K562 (cell line): ENCODE data around the gene EVC. TPM values are rescaled to one million over a fixed set of nuclear protein-coding genes. Genes with fewer than 3 reads are reported as not detected.

Experiments
- ATAC-seq: fragments of 200-7000 bp; cut with Tn5 transposase; 3 replicates; pipeline ENCODE4 v1.9.1; 2020; ENCODE audit warnings: moderate library complexity
- BruUV-seq: library from RNA; stranded (reverse); fragments of 400-500 nt; replicated peaks from 2 replicates; lab custom pipeline; 2021; lab: Mats Ljungman, UMichigan
- CTCF ChIA-PET: fragments of 300-600 bp; formaldehyde crosslinking; extraction: SDS; loops from one replicate; lab custom pipeline; 2021; ENCODE audit warnings: low intra/inter-chr PET ratio; lab: Yijun Ruan, JAX
- POLR2A ChIA-PET: fragments of 300-600, 350-650 bp; sonication (Branson Sonifier 250); formaldehyde crosslinking; extraction: SDS; loops from one replicate; lab custom pipeline; 2021; ENCODE audit warnings: antibody characterized with exemption, inconsistent platforms; lab: Yijun Ruan, JAX
- DNase-seq, 4 experiments: peaks; one replicate each; pipeline versions ENCODE4 v3.0.0 to v3.0.0-alpha.2; 2011 to 2018; ENCODE audit warnings: low spot score in 3 of 4, mixed read lengths in 3 of 4; ENCODE audit errors: extremely low read depth in 1 of 4
- FAIRE-seq: peaks from 2 replicates; lab custom pipeline; 2011; peaks lifted over from hg19 to GRCh38; lab: Jason Lieb, UNC
- H2AFZ ChIP-seq: 2 replicates; pipeline ENCODE4 v1.6.0; 2011; ENCODE audit warnings: low read depth, low read length, control low read depth, inconsistent platforms
- H3K27ac ChIP-seq: fragments of 200-600 bp; 3 replicates; pipeline ENCODE4 v1.8.0; 2011; ENCODE audit warnings: low read depth, mild to moderate bottlenecking, control low read depth, inconsistent platforms, low read length, moderate library complexity, mixed read lengths; ENCODE audit errors: extremely low read depth
- H3K27me3 ChIP-seq, 2 experiments: fragments of 300-600 bp in 1 of 2; 2 replicates in 1 of 2; 3 replicates in 1 of 2; pipeline versions ENCODE4 v1.6.0 to v1.8.0; 2011; ENCODE audit warnings: inconsistent platforms in 2 of 2, low read length in 2 of 2, mild to moderate bottlenecking in 1 of 2, mixed read lengths in 1 of 2, moderate library complexity in 1 of 2; ENCODE audit not compliant: control insufficient read depth in 2 of 2, insufficient read depth in 2 of 2
- H3K36me3 ChIP-seq: fragments of 300-600 bp; 3 replicates; pipeline ENCODE4 v1.8.0; 2011; ENCODE audit warnings: mild to moderate bottlenecking, low read length, inconsistent platforms; ENCODE audit not compliant: control insufficient read depth, insufficient read depth
- H3K4me1 ChIP-seq, 2 experiments: fragments of 200-600 bp in 1 of 2; replicated peaks in 1 of 2; 2 replicates in 1 of 2; 3 replicates in 1 of 2; pipeline versions ENCODE4 v1.5.1 to v1.8.0; 2011; ENCODE audit warnings: inconsistent platforms in 2 of 2, low read length in 2 of 2, mild to moderate bottlenecking in 1 of 2, mixed read lengths in 1 of 2, moderate library complexity in 1 of 2; ENCODE audit not compliant: control insufficient read depth in 2 of 2, insufficient read depth in 2 of 2
- H3K4me2 ChIP-seq: 2 replicates; pipeline ENCODE4 v1.6.1; 2011; ENCODE audit warnings: low read length, control low read depth, inconsistent platforms, mixed read lengths; ENCODE audit not compliant: insufficient read depth
- H3K4me3 ChIP-seq: fragments of 200-600 bp; sonication (generic), shearing (Covaris generic); 2 replicates; pipeline ENCODE4 v1.5.1; 2016; ENCODE audit warnings: control low read depth, inconsistent platforms
- H3K79me2 ChIP-seq: fragments of 200-600 bp; 3 replicates; pipeline ENCODE4 v1.8.0; 2011; ENCODE audit warnings: low read length, inconsistent platforms; ENCODE audit not compliant: control insufficient read depth, insufficient read depth
- H3K9ac ChIP-seq, 2 experiments: 2 replicates each; pipeline versions ENCODE4 v1.6.0 to v1.6.1; 2011; ENCODE audit warnings: low read depth in 2 of 2, low read length in 2 of 2, control low read depth in 1 of 2, inconsistent platforms in 1 of 2, mild to moderate bottlenecking in 1 of 2, mixed read lengths in 1 of 2; ENCODE audit not compliant: insufficient read depth in 1 of 2
- H3K9me1 ChIP-seq: one replicate; pipeline ENCODE4 v1.6.0; 2011; ENCODE audit warnings: inconsistent platforms, mild to moderate bottlenecking, low read length, moderate library complexity; ENCODE audit not compliant: control insufficient read depth, insufficient read depth
- H3K9me3 ChIP-seq: replicated peaks from 2 replicates; pipeline ENCODE4 v1.5.1; 2011; ENCODE audit warnings: low read depth, low read length, inconsistent platforms; ENCODE audit not compliant: control insufficient read depth, insufficient read depth
- H4K20me1 ChIP-seq: replicated peaks from 2 replicates; pipeline ENCODE4 v1.6.1; 2011; ENCODE audit warnings: low read length, inconsistent platforms, mixed read lengths; ENCODE audit not compliant: control insufficient read depth, insufficient read depth
- ELF2 ChIP-seq: fragments of 250-450 bp; sonication (Bioruptor Pico); IDR thresholded peaks from 2 replicates; pipeline ENCODE4 v1.5.0; 2021; ENCODE audit warnings: mild to moderate bottlenecking
- HOXB6 ChIP-seq: fragments of 250-450 bp; sonication (Bioruptor Pico); IDR thresholded peaks from 2 replicates; pipeline ENCODE4 v1.5.1; 2022; ENCODE audit warnings: mild to moderate bottlenecking, borderline replicate concordance
- JUN ChIP-seq, 2 experiments: sonication (generic) in 1 of 2; formaldehyde crosslinking in 1 of 2; IDR thresholded peaks; 2 replicates each; pipeline versions ENCODE4 v1.6.1 to v1.8.0; 2012 to 2022; ENCODE audit warnings: borderline replicate concordance in 2 of 2, mild to moderate bottlenecking in 2 of 2, improper control_type of control experiment in 1 of 2, low read depth in 1 of 2, low read length in 1 of 2, missing genetic modification reagents in 1 of 2
- MLX ChIP-seq, 2 experiments: fragments of 450-650 bp in 1 of 2; sonication (generic) in 1 of 2; formaldehyde crosslinking; conservative IDR thresholded peaks; 2 replicates each; pipeline versions ENCODE4 v1.4.0 to v1.8.1; 2020 to 2022; ENCODE audit warnings: mild to moderate bottlenecking in 1 of 2, missing genetic modification reagents in 1 of 2
- NFIC ChIP-seq: fragments of 450-650 bp; IDR thresholded peaks from 2 replicates; pipeline ENCODE4 v1.6.1; 2017; ENCODE audit warnings: mild to moderate bottlenecking, inconsistent platforms
- NFIX ChIP-seq: fragments of 250-450 bp; sonication (Bioruptor Pico); IDR thresholded peaks from 2 replicates; pipeline ENCODE4 v1.4.0; 2020; ENCODE audit warnings: low read depth, mild to moderate bottlenecking, moderate library complexity
- NONO ChIP-seq, 2 experiments: fragments of 200-400 bp in 1 of 2; fragments of 450-650 bp in 1 of 2; formaldehyde crosslinking in 1 of 2; IDR thresholded peaks; 2 replicates each; pipeline ENCODE4 v1.6.1; 2017; ENCODE audit warnings: low read depth in 2 of 2, mild to moderate bottlenecking in 2 of 2, moderate library complexity in 2 of 2, low read length in 1 of 2
- NRF1 ChIP-seq, 2 experiments: fragments of 450-650 bp; IDR thresholded peaks in 1 of 2; conservative IDR thresholded peaks in 1 of 2; 2 replicates each; pipeline ENCODE4 v1.6.1; 2014; ENCODE audit warnings: mild to moderate bottlenecking in 2 of 2
- POU5F1 ChIP-seq: fragments of 150-350 bp; IDR thresholded peaks from 2 replicates; pipeline ENCODE4 v1.6.1; 2014; ENCODE audit warnings: borderline replicate concordance, low read length, low read depth, mild to moderate bottlenecking; ENCODE audit not compliant: partially characterized antibody
- SP1 ChIP-seq: sonication (generic); formaldehyde crosslinking; IDR thresholded peaks from 2 replicates; pipeline ENCODE4 v1.8.1; 2022; ENCODE audit warnings: mild to moderate bottlenecking, missing genetic modification reagents
- TSHZ1 ChIP-seq: fragments of 250-450 bp; sonication (Bioruptor Pico); IDR thresholded peaks from 2 replicates; pipeline ENCODE4 v1.4.0; 2020; ENCODE audit warnings: mild to moderate bottlenecking, moderate library complexity
- USF2 ChIP-seq: sonication (generic); formaldehyde crosslinking; IDR thresholded peaks from 2 replicates; pipeline ENCODE4 v1.5.0; 2020; ENCODE audit warnings: missing genetic modification reagents
- ZNF707 ChIP-seq: fragments of 250-450 bp; sonication (Bioruptor Pico); conservative IDR thresholded peaks from 2 replicates; pipeline ENCODE4 v1.8.0; 2022; ENCODE audit warnings: inconsistent platforms, mild to moderate bottlenecking, moderate library complexity
- WGBS: fragments of 100-300 bp; shearing (Covaris generic); methylation state at CpG from one replicate; pipeline ENCODE4 v1.1.6; 2016; ENCODE audit warnings: low coverage, mixed read lengths; ENCODE audit not compliant: insufficient coverage; ENCODE audit errors: missing lambda C conversion rate; 5-methylcytosine and 5-hydroxymethylcytosine counted together
- in situ Hi-C: fragments of 300-500 bp; cut with MboI; formaldehyde crosslinking; loops from 4 replicates; pipeline ENCODE4 v1.15.0; 2018; ENCODE audit warnings: inconsistent platforms, mixed read lengths
- intact Hi-C: fragments of 100-400 bp; cut with micrococcal nuclease; formaldehyde crosslinking; loops from 2 replicates; pipeline ENCODE4 v1.14.2; 2022
- polyA plus RNA-seq, 8 experiments: library from polyadenylated mRNA; depleted of rRNA in 4 of 8; stranded (reverse) in 5 of 8; unstranded in 3 of 8; fragments of >200 nt; fragmentation: Nextera tagmentation in 2 of 8; fragmentation: Illumina TruSeq in 1 of 8; extraction: Ambion mirVana in 2 of 8; extraction: Trizol in 1 of 8; gene quantifications; 2 replicates each; pipeline versions ENCODE4 v1.2.1 to v1.2.3, GENCODE V29; 2011 to 2014; ENCODE audit warnings: inconsistent platforms in 1 of 8, missing spikeins in 1 of 8
- total RNA-seq, 7 experiments: library from RNA; depleted of rRNA in 6 of 7; stranded (reverse); fragments of >200 nt in 6 of 7; fragmentation: Illumina TruSeq in 2 of 7; extraction: Trizol in 2 of 7; gene quantifications; 2 replicates each; pipeline versions ENCODE4 v1.2.1 to v1.2.3, GENCODE V29; 2011 to 2021; ENCODE audit warnings: low replicate concordance in 1 of 7

EVC gene
- total and polyA plus RNA-seq, 9 of the 15 experiments (the other 6 are each of a cell fraction or from before 2014, with no cell fraction given): 0.03 to 3.2 (median 1.1) TPM

- DNase-seq: no peak
- intact Hi-C loops (no loop called here), in situ Hi-C loops (no loop called here)
- H4K20me1 ChIP-seq: no peaks in the 10 kb centered on the region
- CTCF ChIA-PET: no interaction called here
- H3K27ac ChIP-seq: no peak overlapping the region
- H3K9ac ChIP-seq: no peak overlapping the region
- H2AFZ ChIP-seq: no peak overlapping the region
- TF ChIP-seq SP1 (CRISPR knock-in tag): no peak
- peak; percentile 46 to 54; a peak in 3 of 4 replicates for TF ChIP-seq NRF1 (conservative IDR thresholded peaks at IDR 0.05 in 1 of 2, IDR thresholded peaks at IDR 0.05 in 1 of 2)
- no peak for TF ChIP-seq MLX (CRISPR knock-in tag; conservative IDR thresholded peaks at IDR 0.05)
- no peak for TF ChIP-seq TSHZ1
- no peak for TF ChIP-seq NFIC
- TF ChIP-seq ELF2 (CRISPR knock-in tag): no peak
- TF ChIP-seq POU5F1: no peak
- no peak for TF ChIP-seq HOXB6 (CRISPR knock-in tag)
- no peak for TF ChIP-seq ZNF707
- TF ChIP-seq JUN (IDR thresholded peaks at IDR 0.05; ENCODE audit: borderline replicate concordance, low read depth, low read length): no peak
- TF ChIP-seq JUN (CRISPR knock-in tag; IDR thresholded peaks at IDR 0.05; ENCODE audit: borderline replicate concordance): no peak
- no peak for TF ChIP-seq NONO (IDR thresholded peaks at IDR 0.05; ENCODE audit: low read depth in 2 of 2, low read length in 1 of 2)
- peak; percentile 17; the same call in 1 of the 2 replicates for TF ChIP-seq USF2
- no peak for TF ChIP-seq NFIX (CRISPR knock-in tag)
- no TSS peak for BruUV-seq
- no peak for ATAC-seq
- H3K36me3 ChIP-seq: no peaks in the 10 kb centered on the region
- POLR2A ChIA-PET: no interaction called here
- no peaks in the 10 kb centered on the region for H3K79me2 ChIP-seq
- FAIRE-seq: no peak
- no peak overlapping the region for H3K4me3 ChIP-seq
- no peak overlapping the region for H3K4me2 ChIP-seq
- H3K4me1 ChIP-seq: peaks cover 0 to 4% of the 10 kb centered on the region in 2 experiments; a peak in 3 of 5 replicates
- no peaks in the 10 kb centered on the region for H3K9me1 ChIP-seq
- H3K27me3 ChIP-seq: peaks cover 0 to 4% of the 10 kb centered on the region in 2 experiments; a peak in 1 of 5 replicates
- no peaks in the 10 kb centered on the region for H3K9me3 ChIP-seq
- WGBS: 4% methylated on average over 9 of the region's 9 CpGs
Observed at GRCh38 chr4:5685296-5685695, 25.7 kb upstream of the EVC start.
